Measurements from ENCODE around the gene CPNE4. TPM values are rescaled to one million over a fixed set of nuclear protein-coding genes. Genes with fewer than 3 reads are reported as not detected.

Gene CPNE4
- total RNA-seq, 1 experiment from 2014 or later = not detected

DNA sequence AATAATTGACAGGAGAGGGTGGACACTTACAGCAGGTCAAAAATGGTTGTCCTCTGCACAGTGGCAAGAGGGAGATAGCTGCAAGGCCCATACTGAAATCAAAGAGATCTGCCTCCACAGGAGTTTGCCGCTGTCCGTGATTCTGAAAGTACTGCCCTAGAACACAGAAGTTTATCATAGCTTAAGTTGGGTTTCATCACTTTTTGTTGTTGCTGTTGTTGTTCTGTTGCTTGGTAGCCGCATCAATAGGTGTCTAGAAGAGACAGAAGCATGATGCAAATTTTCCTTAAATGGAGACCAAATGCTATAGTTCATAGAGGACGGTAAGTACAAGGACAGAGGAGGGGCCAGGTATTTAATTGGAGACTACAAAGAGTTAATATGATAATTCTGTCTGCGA, 412.1 kb downstream of the CPNE4 start:
- no peak for ATAC-seq
- POLR2A ChIA-PET (ENCODE audit: unreplicated experiment) = no interaction called here

DNA sequence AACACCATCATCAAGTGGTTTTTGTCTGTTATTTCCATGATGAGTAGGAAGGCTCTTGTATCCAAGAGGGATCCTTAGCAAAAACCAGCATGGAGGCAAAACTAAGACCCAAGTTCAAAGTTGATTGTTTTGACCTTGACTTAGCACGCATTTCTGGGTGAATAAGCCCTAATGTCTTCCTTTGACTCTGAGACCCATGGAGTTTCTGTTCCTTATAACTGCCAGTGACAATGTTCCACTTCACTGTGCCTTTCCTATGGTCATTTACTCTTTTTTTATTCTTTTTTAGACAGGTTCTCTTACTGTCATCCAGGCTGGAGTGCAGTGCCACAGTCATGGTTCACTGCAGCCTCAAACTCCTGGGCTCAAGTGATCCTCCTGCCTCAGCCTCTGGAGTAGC, 413.8 kb downstream of the CPNE4 start:
- TF ChIP-seq, protein P1, sequence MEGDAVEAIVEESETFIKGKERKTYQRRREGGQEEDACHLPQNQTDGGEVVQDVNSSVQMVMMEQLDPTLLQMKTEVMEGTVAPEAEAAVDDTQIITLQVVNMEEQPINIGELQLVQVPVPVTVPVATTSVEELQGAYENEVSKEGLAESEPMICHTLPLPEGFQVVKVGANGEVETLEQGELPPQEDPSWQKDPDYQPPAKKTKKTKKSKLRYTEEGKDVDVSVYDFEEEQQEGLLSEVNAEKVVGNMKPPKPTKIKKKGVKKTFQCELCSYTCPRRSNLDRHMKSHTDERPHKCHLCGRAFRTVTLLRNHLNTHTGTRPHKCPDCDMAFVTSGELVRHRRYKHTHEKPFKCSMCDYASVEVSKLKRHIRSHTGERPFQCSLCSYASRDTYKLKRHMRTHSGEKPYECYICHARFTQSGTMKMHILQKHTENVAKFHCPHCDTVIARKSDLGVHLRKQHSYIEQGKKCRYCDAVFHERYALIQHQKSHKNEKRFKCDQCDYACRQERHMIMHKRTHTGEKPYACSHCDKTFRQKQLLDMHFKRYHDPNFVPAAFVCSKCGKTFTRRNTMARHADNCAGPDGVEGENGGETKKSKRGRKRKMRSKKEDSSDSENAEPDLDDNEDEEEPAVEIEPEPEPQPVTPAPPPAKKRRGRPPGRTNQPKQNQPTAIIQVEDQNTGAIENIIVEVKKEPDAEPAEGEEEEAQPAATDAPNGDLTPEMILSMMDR (conservative IDR thresholded peaks at IDR 0.05; ENCODE audit: low read depth, low read length) = no peak
- no peak for TF ChIP-seq EZH2phosphoT487 (IDR thresholded peaks at IDR 0.05; ENCODE audit: borderline replicate concordance, low read length)
- no peak for TF ChIP-seq EZH2 (IDR thresholded peaks at IDR 0.05; ENCODE audit: low read length, unreplicated experiment)
- H2AFZ ChIP-seq (ENCODE audit: low read length) = no peak overlapping the region
- H3K79me2 ChIP-seq (ENCODE audit: low read length) = no peaks in the 10 kb centered on the region
- ATAC-seq (no peak), DNase-seq (no peak)
- H3K9me3 ChIP-seq (ENCODE audit: low read length) = no peaks in the 10 kb centered on the region
- no peak overlapping the region for H3K9ac ChIP-seq (ENCODE audit: low read length)
- H4K20me1 ChIP-seq (ENCODE audit: low read length) = no peaks in the 10 kb centered on the region
- intact Hi-C loops (cut with micrococcal nuclease) = no loop called here
- no peaks in the 10 kb centered on the region for H3K9me2 ChIP-seq (replicated peaks; ENCODE audit: low read length)
- no peak overlapping the region for H3K27ac ChIP-seq (ENCODE audit: low read length)
- BruUV-seq (replicated peaks) = no TSS peak
- H3K4me2 ChIP-seq (ENCODE audit: low read length) = no peak overlapping the region
- ChIA-PET CTCF (no interaction called here), POLR2A (ENCODE audit: unreplicated experiment) (no interaction called here)
- H3K27me3 ChIP-seq (ENCODE audit: low read length) = no peaks in the 10 kb centered on the region; the same call in 1 of the 2 replicates
- no peaks in the 10 kb centered on the region for H3F3A ChIP-seq (ENCODE audit: low read length, unreplicated experiment)
- H3K4me3 ChIP-seq (ENCODE audit: low read length) = no peak overlapping the region
- H3K36me3 ChIP-seq (ENCODE audit: low read depth, low read length) = no peaks in the 10 kb centered on the region
- no peaks in the 10 kb centered on the region for H3K4me1 ChIP-seq (ENCODE audit: insufficient read depth, low read length)

More for the DNA sequence above, 412.1 kb downstream of the CPNE4 start:
- H3K4me3 ChIP-seq (ENCODE audit: low read length) = no peak overlapping the region
- intact Hi-C loops (cut with micrococcal nuclease) = no loop called here
- no peaks in the 10 kb centered on the region for H3K36me3 ChIP-seq (ENCODE audit: low read depth, low read length)
- DNase-seq = no peak
- no peak overlapping the region for H2AFZ ChIP-seq (ENCODE audit: low read length)
- no peaks in the 10 kb centered on the region; the same call in 1 of the 2 replicates for H3K27me3 ChIP-seq (ENCODE audit: low read length)
- no peaks in the 10 kb centered on the region for H3K79me2 ChIP-seq (ENCODE audit: low read length)
- no TSS peak for BruUV-seq (replicated peaks)
- no peak overlapping the region for H3K4me2 ChIP-seq (ENCODE audit: low read length)
- no peak overlapping the region for H3K9ac ChIP-seq (ENCODE audit: low read length)
- no peaks in the 10 kb centered on the region for H3F3A ChIP-seq (ENCODE audit: low read length, unreplicated experiment)
- no peak for TF ChIP-seq EZH2phosphoT487 (IDR thresholded peaks at IDR 0.05; ENCODE audit: borderline replicate concordance, low read length)
- no peak for TF ChIP-seq EZH2 (IDR thresholded peaks at IDR 0.05; ENCODE audit: low read length, unreplicated experiment)
- TF ChIP-seq, protein P1 (conservative IDR thresholded peaks at IDR 0.05; ENCODE audit: low read depth, low read length) = no peak
- H4K20me1 ChIP-seq (ENCODE audit: low read length) = no peaks in the 10 kb centered on the region
- no peaks in the 10 kb centered on the region for H3K9me3 ChIP-seq (ENCODE audit: low read length)
- H3K27ac ChIP-seq (ENCODE audit: low read length) = no peak overlapping the region
- H3K9me2 ChIP-seq (replicated peaks; ENCODE audit: low read length) = no peaks in the 10 kb centered on the region
- H3K4me1 ChIP-seq (ENCODE audit: insufficient read depth, low read length) = no peaks in the 10 kb centered on the region
- CTCF ChIA-PET = no interaction called here

DNA sequence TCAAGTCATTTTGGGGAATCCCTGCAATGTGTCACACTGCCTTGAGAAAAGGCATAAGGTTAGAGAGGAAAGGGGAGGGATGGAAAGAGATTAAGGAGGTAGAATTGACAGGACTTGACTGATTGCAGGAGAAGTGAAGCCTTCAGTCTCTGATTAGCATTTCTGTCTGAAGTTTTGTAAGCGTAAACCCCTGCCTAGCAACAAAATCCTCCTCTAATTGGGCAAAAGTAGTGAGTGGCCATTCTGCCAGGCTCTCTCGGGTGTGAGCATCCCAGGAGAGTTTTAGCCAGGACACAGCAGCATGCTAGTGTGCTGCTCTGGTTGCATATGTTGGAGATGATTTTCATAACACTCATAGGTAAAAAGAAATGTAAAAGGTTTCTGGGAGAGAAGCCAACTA, 415.0 kb downstream of the CPNE4 start:
- no peaks in the 10 kb centered on the region for H3K9me3 ChIP-seq (ENCODE audit: low read length)
- no peaks in the 10 kb centered on the region for H3K79me2 ChIP-seq (ENCODE audit: low read length)
- no peak overlapping the region for H2AFZ ChIP-seq (ENCODE audit: low read length)
- intact Hi-C loops (cut with micrococcal nuclease) = no loop called here
- DNase-seq (no peak), ATAC-seq (no peak)
- no TSS peak for BruUV-seq (replicated peaks)
- H3K9me2 ChIP-seq (replicated peaks; ENCODE audit: low read length) = no peaks in the 10 kb centered on the region
- no peaks in the 10 kb centered on the region for H3K36me3 ChIP-seq (ENCODE audit: low read depth, low read length)
- CTCF ChIA-PET = no interaction called here
- H3K27me3 ChIP-seq (ENCODE audit: low read length) = no peaks in the 10 kb centered on the region; the same call in 1 of the 2 replicates
- H3F3A ChIP-seq (ENCODE audit: low read length, unreplicated experiment) = no peaks in the 10 kb centered on the region
- no peaks in the 10 kb centered on the region for H3K4me1 ChIP-seq (ENCODE audit: insufficient read depth, low read length)
- H3K4me2 ChIP-seq (ENCODE audit: low read length) = no peak overlapping the region
- H4K20me1 ChIP-seq (ENCODE audit: low read length) = no peaks in the 10 kb centered on the region
- TF ChIP-seq, protein P1 (conservative IDR thresholded peaks at IDR 0.05; ENCODE audit: low read depth, low read length) = no peak
- no peak for TF ChIP-seq EZH2 (IDR thresholded peaks at IDR 0.05; ENCODE audit: low read length, unreplicated experiment)
- TF ChIP-seq EZH2phosphoT487 (IDR thresholded peaks at IDR 0.05; ENCODE audit: borderline replicate concordance, low read length) = no peak
- no peak overlapping the region for H3K4me3 ChIP-seq (ENCODE audit: low read length)
- no peak overlapping the region for H3K27ac ChIP-seq (ENCODE audit: low read length)
- no peak overlapping the region for H3K9ac ChIP-seq (ENCODE audit: low read length)
- POLR2A ChIA-PET (ENCODE audit: unreplicated experiment) = no interaction called here
